HepG2 (cell line): ENCODE measurements around the gene VKORC1. TPM values are rescaled to one million over a fixed set of nuclear protein-coding genes. Genes with fewer than 3 reads are reported as not detected.

ENCODE experiments used
- ATF1 ChIP-seq: IDR thresholded peaks from 2 replicates; pipeline ENCODE4 v1.6.1; 2016; ENCODE audit warnings: mild to moderate bottlenecking, control low read depth
- BRD4 ChIP-seq: sonication (generic); formaldehyde crosslinking; IDR thresholded peaks from 2 replicates; pipeline ENCODE4 v1.4.0; 2020; ENCODE audit warnings: missing genetic modification reagents
- DMTF1 ChIP-seq: sonication (generic); formaldehyde crosslinking; IDR thresholded peaks from 2 replicates; pipeline ENCODE4 v1.4.0; 2020; ENCODE audit warnings: mild to moderate bottlenecking, missing genetic modification reagents
- FOXA1 ChIP-seq, 2 experiments: fragments of 450-650 bp in 1 of 2; sonication (generic) in 1 of 2; formaldehyde crosslinking in 1 of 2; IDR thresholded peaks; 2 replicates each; pipeline versions ENCODE4 v1.4.0 to v1.6.1; 2016 to 2020; ENCODE audit warnings: missing genetic modification reagents in 1 of 2
- HNF1B ChIP-seq: sonication (generic); formaldehyde crosslinking; IDR thresholded peaks from 2 replicates; pipeline ENCODE4 v1.5.1; 2020; ENCODE audit warnings: mild to moderate bottlenecking, moderate library complexity, missing genetic modification reagents
- HNF4G ChIP-seq, 2 experiments: sonication (generic) in 1 of 2; formaldehyde crosslinking in 1 of 2; IDR thresholded peaks; 2 replicates each; pipeline versions ENCODE4 v1.4.0 to v1.6.1; 2011 to 2020; ENCODE audit warnings: borderline replicate concordance in 2 of 2, low read depth in 2 of 2, mild to moderate bottlenecking in 2 of 2, low read length in 1 of 2, missing genetic modification reagents in 1 of 2, moderate library complexity in 1 of 2
- HOMEZ ChIP-seq: IDR thresholded peaks from 2 replicates; pipeline ENCODE4 v1.6.1; 2016; ENCODE audit warnings: low read depth
- NR2F6 ChIP-seq, 2 experiments: IDR thresholded peaks; 2 replicates each; pipeline ENCODE4 v1.6.1; 2016; ENCODE audit warnings: antibody characterized with exemption in 1 of 2, mild to moderate bottlenecking in 1 of 2
- PRDM4 ChIP-seq: sonication (generic); formaldehyde crosslinking; IDR thresholded peaks from 2 replicates; pipeline ENCODE4 v1.9.0; 2021; ENCODE audit warnings: missing genetic modification reagents, borderline replicate concordance
- RARG ChIP-seq: sonication (generic); formaldehyde crosslinking; IDR thresholded peaks from 2 replicates; pipeline ENCODE4 v1.4.0; 2020; ENCODE audit warnings: low read depth, mild to moderate bottlenecking, missing genetic modification reagents
- RBM39 ChIP-seq: fragments of 200-400 bp; formaldehyde crosslinking; IDR thresholded peaks from one replicate; pipeline ENCODE4 v1.6.1; 2018; ENCODE audit warnings: antibody characterized with exemption, mild to moderate bottlenecking, low read depth, low read length; ENCODE audit not compliant: poor library complexity, severe bottlenecking
- REL ChIP-seq: sonication (generic); formaldehyde crosslinking; conservative IDR thresholded peaks from 2 replicates; pipeline ENCODE4 v1.8.0; 2022; ENCODE audit warnings: mild to moderate bottlenecking, missing genetic modification reagents, moderate library complexity
- RNF2 ChIP-seq: fragments of 450-650 bp; conservative IDR thresholded peaks from 2 replicates; pipeline ENCODE4 v1.6.1; 2016; ENCODE audit warnings: low read depth
- SIX4 ChIP-seq: sonication (generic); formaldehyde crosslinking; IDR thresholded peaks from 2 replicates; pipeline ENCODE4 v1.4.0; 2020; ENCODE audit warnings: missing genetic modification reagents
- SNRNP70 ChIP-seq: fragments of 200-400 bp; formaldehyde crosslinking; IDR thresholded peaks from 2 replicates; pipeline ENCODE4 v1.6.1; 2017; ENCODE audit warnings: mild to moderate bottlenecking, low read depth, low read length, moderate library complexity
- SRSF1 ChIP-seq: fragments of 200-400 bp; formaldehyde crosslinking; optimal IDR thresholded peaks from 2 replicates; pipeline ENCODE3; 2017; ENCODE audit warnings: mild to moderate bottlenecking, low read depth, low read length, moderate library complexity
- YEATS2 ChIP-seq: sonication (generic); formaldehyde crosslinking; IDR thresholded peaks from 2 replicates; pipeline ENCODE4 v1.4.0; 2020; ENCODE audit warnings: missing genetic modification reagents, borderline replicate concordance
- ZBTB43 ChIP-seq: sonication (generic); formaldehyde crosslinking; conservative IDR thresholded peaks from 2 replicates; pipeline ENCODE4 v1.4.0; 2020; ENCODE audit warnings: missing genetic modification reagents
- ZNF451 ChIP-seq: sonication (generic); formaldehyde crosslinking; IDR thresholded peaks from 2 replicates; pipeline ENCODE4 v1.5.0; 2020; ENCODE audit warnings: mild to moderate bottlenecking, missing genetic modification reagents
- ZSCAN31 ChIP-seq: sonication (generic); formaldehyde crosslinking; IDR thresholded peaks from 2 replicates; pipeline ENCODE4 v1.5.0; 2020; ENCODE audit warnings: low read depth, mild to moderate bottlenecking, missing genetic modification reagents
- polyA plus RNA-seq, 8 experiments: library from polyadenylated mRNA; depleted of rRNA in 3 of 8; stranded (reverse) in 7 of 8; unstranded in 1 of 8; fragments of >200 nt; fragmentation: Illumina TruSeq in 4 of 8; extraction: Trizol in 4 of 8; gene quantifications; 2 replicates each; pipeline versions ENCODE4 v1.2.1 to v1.2.3, GENCODE V29; 2011 to 2016; ENCODE audit warnings: low read depth in 4 of 8, missing spikeins in 1 of 8, mixed read lengths in 1 of 8; ENCODE audit not compliant: insufficient read depth in 1 of 8
- total RNA-seq, 5 experiments: library from RNA; depleted of rRNA; stranded (reverse); fragments of >200 nt; fragmentation: Illumina TruSeq; extraction: Trizol; gene quantifications; 2 replicates each; pipeline ENCODE4 v1.2.3, GENCODE V29; 2016; ENCODE audit warnings: low read depth in 1 of 5

Gene VKORC1
- total and polyA plus RNA-seq, 2 of the 13 experiments (the other 11 are each of a cell fraction or from before 2014, with no cell fraction given): 141 to 615 TPM

- TF ChIP-seq DMTF1 (no peak), ATF1 (CRISPR knock-in tag) (no peak), HNF4G (IDR thresholded peaks at IDR 0.05; ENCODE audit: borderline replicate concordance, low read depth, low read length) (no peak), HNF4G (CRISPR knock-in tag; IDR thresholded peaks at IDR 0.05; ENCODE audit: borderline replicate concordance, low read depth) (no peak), RNF2 (no peak), BRD4 (CRISPR knock-in tag) (0 out of 2 replicates have a peak, but pooled peaks have one; percentile 28), YEATS2 (CRISPR knock-in tag) (no peak), NR2F6 (IDR thresholded peaks at IDR 0.05) (no peak), NR2F6 (CRISPR knock-in tag; IDR thresholded peaks at IDR 0.05) (no peak), SRSF1 (no peak), HOMEZ (no peak), ZSCAN31 (CRISPR knock-in tag) (no peak), HNF1B (CRISPR knock-in tag) (no peak), RARG (CRISPR knock-in tag) (no peak), ZNF451 (CRISPR knock-in tag) (no peak), FOXA1 (IDR thresholded peaks at IDR 0.05) (no peak), FOXA1 (CRISPR knock-in tag; IDR thresholded peaks at IDR 0.05) (no peak), SNRNP70 (no peak), ZBTB43 (CRISPR knock-in tag) (no peak), RBM39 (peak; percentile 43), REL (CRISPR knock-in tag) (no peak; the same call in 1 of the 2 replicates), SIX4 (0 out of 2 replicates have a peak, but pooled peaks have one; percentile 21), PRDM4 (CRISPR knock-in tag) (no peak)
These were observed 47.0 kb upstream of the VKORC1 start (continued) for GRCh38 chr16:31141489-31142108.
